Subcutaneous adipose tissue (tissue), 4 donors: ENCODE results near the gene ZNF322. TPM values are rescaled to one million over a fixed set of nuclear protein-coding genes. Genes with fewer than 3 reads are reported as not detected.

Source experiments
- total RNA-seq, 4 donors: library from RNA; depleted of rRNA; stranded (reverse); fragments of >200 nt; gene quantifications; one replicate each; pipeline ENCODE4 v1.1.0, GENCODE V29; 2016
- TF ChIP-seq, protein P1 (sequence below): fragments of 450-650 bp; IDR thresholded peaks from one replicate; pipeline ENCODE4 v1.5.1; 2016; ENCODE audit warnings: low read depth, mild to moderate bottlenecking, control low read depth, antibody characterized with exemption, moderate library complexity

ZNF322 gene
- total RNA-seq, 4 donors from 2014 or later: 14.7 to 18.8 (median 16.6) TPM

DNA sequence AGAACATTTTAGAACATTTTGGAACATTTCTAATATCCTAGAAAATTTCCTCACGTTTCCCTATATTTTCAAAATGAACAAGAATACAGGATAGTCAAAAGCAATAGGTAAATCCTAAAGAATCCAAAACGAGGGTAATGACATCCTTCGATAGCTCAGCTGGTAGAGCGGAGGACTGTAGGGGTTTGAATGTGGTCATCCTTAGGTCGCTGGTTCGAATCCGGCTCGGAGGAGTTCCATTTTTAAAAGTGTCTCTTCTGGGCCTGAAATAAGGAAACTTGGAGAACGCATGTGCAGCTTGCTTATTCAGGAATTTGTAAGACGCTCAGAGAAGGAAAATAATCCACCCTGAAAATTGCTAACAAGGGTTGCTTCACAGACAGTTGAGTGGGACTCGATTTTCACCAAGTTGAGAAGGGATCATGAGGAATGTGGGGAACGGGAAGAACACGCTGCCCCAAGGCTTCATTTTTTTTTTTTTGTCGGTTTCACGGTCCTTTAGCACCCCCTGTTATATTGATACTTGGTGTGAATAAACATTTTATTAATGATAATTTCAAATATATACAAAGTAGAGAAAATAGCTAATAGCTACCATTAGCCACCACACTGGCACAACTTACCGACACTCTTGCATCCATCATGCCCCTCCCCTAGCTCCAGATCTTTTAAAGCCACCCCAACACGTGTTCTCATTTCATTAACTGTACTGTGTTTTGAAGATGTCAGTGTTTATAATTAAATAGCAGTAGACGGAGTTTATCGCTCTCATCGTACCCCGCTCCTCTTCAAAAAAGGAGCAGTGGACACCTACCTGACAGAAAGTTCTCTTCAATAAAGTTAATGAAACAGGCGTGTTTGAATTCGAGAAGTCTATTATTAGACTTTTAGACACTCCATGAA is 64.6 kb downstream of the ZNF322 start:
- TF ChIP-seq, protein P1, sequence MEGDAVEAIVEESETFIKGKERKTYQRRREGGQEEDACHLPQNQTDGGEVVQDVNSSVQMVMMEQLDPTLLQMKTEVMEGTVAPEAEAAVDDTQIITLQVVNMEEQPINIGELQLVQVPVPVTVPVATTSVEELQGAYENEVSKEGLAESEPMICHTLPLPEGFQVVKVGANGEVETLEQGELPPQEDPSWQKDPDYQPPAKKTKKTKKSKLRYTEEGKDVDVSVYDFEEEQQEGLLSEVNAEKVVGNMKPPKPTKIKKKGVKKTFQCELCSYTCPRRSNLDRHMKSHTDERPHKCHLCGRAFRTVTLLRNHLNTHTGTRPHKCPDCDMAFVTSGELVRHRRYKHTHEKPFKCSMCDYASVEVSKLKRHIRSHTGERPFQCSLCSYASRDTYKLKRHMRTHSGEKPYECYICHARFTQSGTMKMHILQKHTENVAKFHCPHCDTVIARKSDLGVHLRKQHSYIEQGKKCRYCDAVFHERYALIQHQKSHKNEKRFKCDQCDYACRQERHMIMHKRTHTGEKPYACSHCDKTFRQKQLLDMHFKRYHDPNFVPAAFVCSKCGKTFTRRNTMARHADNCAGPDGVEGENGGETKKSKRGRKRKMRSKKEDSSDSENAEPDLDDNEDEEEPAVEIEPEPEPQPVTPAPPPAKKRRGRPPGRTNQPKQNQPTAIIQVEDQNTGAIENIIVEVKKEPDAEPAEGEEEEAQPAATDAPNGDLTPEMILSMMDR: no peak

DNA sequence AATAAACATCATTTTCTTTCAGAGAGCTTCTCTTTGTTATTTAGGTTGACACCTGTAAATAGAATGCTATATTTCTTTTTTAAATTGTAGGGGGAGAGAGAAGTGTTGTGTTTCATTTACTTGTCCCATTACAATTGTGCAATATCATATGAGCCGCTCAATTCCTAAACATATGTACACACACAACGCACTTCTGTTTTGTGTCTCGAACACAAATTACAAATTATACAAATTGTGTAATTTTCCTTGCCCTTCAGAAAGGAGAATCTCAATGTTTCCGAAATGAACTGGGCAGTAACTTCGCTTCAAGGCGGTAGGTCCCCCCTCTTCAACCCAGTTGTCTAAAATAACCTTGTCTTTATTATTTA is 65.4 kb downstream of the ZNF322 start:
- TF ChIP-seq, protein P1: no peak

DNA sequence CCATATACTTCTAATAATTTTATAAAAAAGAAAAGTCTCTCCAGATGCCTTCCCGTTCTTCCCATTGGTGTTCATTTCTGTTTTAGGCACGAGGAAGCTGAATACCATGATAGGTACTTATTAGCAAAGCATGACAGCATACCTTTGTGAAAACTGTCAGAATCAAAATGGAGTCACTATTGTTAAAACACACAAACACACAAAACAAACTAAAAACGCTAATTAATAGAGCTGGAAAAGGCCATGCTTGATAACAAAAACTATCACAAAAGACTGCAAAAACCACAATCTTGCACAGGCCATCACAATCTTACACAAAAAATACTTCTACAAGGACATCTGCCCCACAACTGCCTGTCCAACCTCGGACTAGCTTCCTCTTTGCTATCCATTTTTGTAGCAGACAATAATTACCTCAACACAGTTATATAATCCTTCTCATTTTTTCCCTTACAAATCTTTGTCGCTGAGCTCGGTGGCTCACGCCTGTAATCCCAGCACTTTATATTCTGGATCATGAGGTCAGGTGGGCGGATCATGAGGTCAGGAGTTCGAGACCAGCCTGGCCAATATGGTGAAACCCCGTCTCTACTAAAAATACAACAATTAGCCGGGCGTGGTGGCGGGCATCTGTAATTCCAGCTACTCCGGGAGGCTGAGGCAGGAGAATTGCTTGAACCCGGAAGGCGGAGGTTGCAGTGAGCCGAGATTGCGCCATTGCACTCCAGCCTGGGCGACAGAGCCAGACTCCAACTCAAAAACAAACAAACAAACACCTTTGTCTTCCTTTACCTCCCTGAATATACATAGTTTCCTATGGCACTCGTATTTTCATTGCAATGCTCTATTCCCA is 66.0 kb downstream of the ZNF322 start:
- TF ChIP-seq, protein P1: no peak

DNA sequence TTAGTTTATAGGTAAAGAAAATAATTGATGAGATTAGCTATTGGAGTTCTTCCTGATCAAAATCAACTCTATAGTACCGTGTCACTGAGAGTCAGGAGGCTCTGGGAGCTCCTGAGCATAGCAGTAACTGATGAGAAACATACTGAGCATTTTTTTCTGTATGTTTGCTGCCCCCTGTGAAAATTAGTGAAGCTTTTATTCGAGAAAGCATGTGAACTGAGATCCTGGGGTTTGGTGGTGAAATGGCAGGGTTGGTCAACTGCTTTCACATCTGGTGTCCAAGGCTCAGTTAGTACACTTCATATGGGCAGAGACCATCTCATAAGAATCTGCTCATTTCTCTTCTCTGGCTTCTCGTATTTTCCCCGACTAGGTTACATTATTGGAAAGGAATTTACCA is 66.9 kb downstream of the ZNF322 start:
- TF ChIP-seq, protein P1: no peak

DNA sequence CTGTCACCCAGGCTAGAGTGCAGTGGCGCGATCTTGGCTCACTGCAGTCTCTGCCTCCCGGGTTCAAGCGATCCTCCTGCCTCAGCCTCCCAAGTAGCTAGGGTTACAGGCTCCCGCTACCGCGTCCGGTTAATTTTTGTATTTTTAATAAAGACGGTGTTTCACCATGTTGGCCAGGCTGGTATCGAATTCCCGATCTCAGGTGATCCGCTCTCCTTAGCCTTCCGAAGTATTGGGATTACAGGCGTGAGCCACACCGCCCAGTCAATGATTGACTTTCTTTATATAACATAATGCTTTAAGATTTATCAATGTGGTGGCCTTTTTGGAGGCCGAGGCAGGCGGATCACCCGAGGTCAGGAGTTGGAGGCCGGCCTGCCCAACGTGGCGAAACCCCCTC is 70.6 kb downstream of the ZNF322 start:
- TF ChIP-seq, protein P1: no peak

Other genes with a start within 250 kb of the ZNF322 start
- 10 to 100 TPM; 10.8 to 26.9 (median 20.6) TPM for gene BTN3A3, start 219.2 kb downstream of the ZNF322 start, total RNA-seq
- 10 to 100 TPM; 11.6 to 20.7 (median 16.4) TPM for gene BTN2A1, start 201.8 kb downstream of the ZNF322 start, total RNA-seq
- not detected for gene BTN1A1, start 159.4 kb downstream of the ZNF322 start, total RNA-seq
- 10 to 100 TPM; 35.4 to 66.4 (median 57.7) TPM for gene HMGN4, start 121.4 kb downstream of the ZNF322 start, total RNA-seq
- 10 to 100 TPM in 2 of 4 donors, 1 to 10 TPM in 2; 9.1 to 13.6 (median 10.2) TPM for gene ABT1, start 62.8 kb downstream of the ZNF322 start, total RNA-seq